Type B pancreatic cell (in vitro differentiated cells): Measurements from ENCODE around the gene LIG1. TPM values are rescaled to one million over a fixed set of nuclear protein-coding genes. Genes with fewer than 3 reads are reported as not detected.
A peak's percentile ranks its signal among the peaks of the same experiment; 100 is the strongest.

Experiments
- DNase-seq: peaks from one replicate; pipeline ENCODE4 v3.0.0; 2021; ENCODE audit warnings: mixed read lengths; ENCODE audit not compliant: unreplicated experiment; ENCODE audit errors: extremely low spot score
- H3K27ac Mint-ChIP-seq: 2 replicates; pipeline ENCODE4 v1.8.0; 2021; ENCODE audit warnings: mild to moderate bottlenecking, mixed read lengths
- H3K27me3 Mint-ChIP-seq: 2 replicates; pipeline ENCODE4 v1.8.0; 2021; ENCODE audit warnings: mixed read lengths
- H3K36me3 Mint-ChIP-seq: 2 replicates; pipeline ENCODE4 v1.8.0; 2021; ENCODE audit warnings: mixed read lengths
- H3K4me1 Mint-ChIP-seq: one replicate; pipeline ENCODE4 v1.8.0; 2021; ENCODE audit warnings: mixed read lengths; ENCODE audit not compliant: unreplicated experiment
- H3K4me3 Mint-ChIP-seq: 2 replicates; pipeline ENCODE4 v1.8.0; 2021; ENCODE audit warnings: mild to moderate bottlenecking, mixed read lengths
- H3K9me3 Mint-ChIP-seq: 2 replicates; pipeline ENCODE4 v1.8.0; 2021; ENCODE audit warnings: mixed read lengths
- total RNA-seq: library from RNA; stranded (reverse); gene quantifications from 2 replicates; pipeline ENCODE4 v1.2.1, GENCODE V29; 2021; ENCODE audit warnings: low replicate concordance
- TF ChIP-seq, protein P1 (sequence below): fragments of 200-600 bp; sonication (generic); conservative IDR thresholded peaks from 2 replicates; pipeline ENCODE4 v1.5.0; 2021; ENCODE audit warnings: antibody characterized with exemption, mild to moderate bottlenecking

LIG1 gene
- total RNA-seq, 1 donor from 2014 or later = 84.9 TPM

DNA sequence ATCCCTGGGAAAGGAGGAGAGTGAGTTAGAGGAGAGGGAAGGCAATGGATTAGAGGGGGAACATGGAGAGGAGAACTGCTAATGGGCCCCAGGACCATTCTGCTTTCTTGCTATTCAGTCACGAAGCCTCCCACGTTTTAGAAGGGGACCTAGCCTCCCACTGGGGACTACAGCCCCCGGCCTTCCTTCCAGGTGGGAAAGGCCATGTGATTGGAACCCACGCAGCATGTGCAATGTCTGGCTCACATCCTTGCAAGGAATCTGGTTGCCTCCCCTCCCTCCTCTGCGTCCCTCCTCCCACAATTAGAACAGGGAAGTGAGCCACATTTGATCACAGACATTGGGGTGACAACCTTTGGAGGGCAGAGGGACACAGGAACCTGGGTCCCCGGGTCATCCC, 37.0 kb downstream of the LIG1 start:
- H3K27me3 Mint-ChIP-seq = no peaks in the 10 kb centered on the region

DNA sequence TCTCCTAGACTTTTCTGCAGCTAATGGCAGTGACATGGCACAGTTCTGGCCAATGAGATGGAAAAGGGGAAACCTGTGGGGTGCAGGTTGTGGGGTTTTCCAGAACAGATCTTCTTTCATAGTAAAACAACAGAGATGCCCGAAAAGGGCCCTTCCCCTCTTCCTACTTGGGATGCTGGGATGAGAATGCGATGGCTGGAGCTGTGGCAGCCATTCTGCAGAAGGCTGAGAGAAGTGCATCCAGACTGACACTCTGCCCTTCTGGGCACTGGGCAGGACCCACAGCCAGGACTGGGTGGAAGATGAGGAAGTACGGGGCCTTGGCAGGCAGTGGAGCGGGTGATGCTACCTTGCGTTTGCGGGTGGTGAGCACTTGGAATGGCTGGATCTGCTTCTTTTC, 42.6 kb downstream of the LIG1 start:
- Mint-ChIP-seq H3K4me3 (no peak overlapping the region), H3K9me3 (no peaks in the 10 kb centered on the region), H3K4me1 (peaks cover 6% of the 10 kb centered on the region), H3K27ac (no peak overlapping the region), H3K27me3 (no peaks in the 10 kb centered on the region), H3K36me3 (peaks cover 33% of the 10 kb centered on the region)
- TF ChIP-seq, protein P1, sequence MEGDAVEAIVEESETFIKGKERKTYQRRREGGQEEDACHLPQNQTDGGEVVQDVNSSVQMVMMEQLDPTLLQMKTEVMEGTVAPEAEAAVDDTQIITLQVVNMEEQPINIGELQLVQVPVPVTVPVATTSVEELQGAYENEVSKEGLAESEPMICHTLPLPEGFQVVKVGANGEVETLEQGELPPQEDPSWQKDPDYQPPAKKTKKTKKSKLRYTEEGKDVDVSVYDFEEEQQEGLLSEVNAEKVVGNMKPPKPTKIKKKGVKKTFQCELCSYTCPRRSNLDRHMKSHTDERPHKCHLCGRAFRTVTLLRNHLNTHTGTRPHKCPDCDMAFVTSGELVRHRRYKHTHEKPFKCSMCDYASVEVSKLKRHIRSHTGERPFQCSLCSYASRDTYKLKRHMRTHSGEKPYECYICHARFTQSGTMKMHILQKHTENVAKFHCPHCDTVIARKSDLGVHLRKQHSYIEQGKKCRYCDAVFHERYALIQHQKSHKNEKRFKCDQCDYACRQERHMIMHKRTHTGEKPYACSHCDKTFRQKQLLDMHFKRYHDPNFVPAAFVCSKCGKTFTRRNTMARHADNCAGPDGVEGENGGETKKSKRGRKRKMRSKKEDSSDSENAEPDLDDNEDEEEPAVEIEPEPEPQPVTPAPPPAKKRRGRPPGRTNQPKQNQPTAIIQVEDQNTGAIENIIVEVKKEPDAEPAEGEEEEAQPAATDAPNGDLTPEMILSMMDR = no peak
- no peak for DNase-seq

More for the DNA sequence above, 37.0 kb downstream of the LIG1 start:
- H3K4me3 Mint-ChIP-seq = no peak overlapping the region
- no peaks in the 10 kb centered on the region for H3K9me3 Mint-ChIP-seq
- TF ChIP-seq, protein P1 = no peak
- no peaks in the 10 kb centered on the region for H3K4me1 Mint-ChIP-seq
- no peak for DNase-seq
- peaks cover 17% of the 10 kb centered on the region for H3K36me3 Mint-ChIP-seq
- H3K27ac Mint-ChIP-seq = no peak overlapping the region

DNA sequence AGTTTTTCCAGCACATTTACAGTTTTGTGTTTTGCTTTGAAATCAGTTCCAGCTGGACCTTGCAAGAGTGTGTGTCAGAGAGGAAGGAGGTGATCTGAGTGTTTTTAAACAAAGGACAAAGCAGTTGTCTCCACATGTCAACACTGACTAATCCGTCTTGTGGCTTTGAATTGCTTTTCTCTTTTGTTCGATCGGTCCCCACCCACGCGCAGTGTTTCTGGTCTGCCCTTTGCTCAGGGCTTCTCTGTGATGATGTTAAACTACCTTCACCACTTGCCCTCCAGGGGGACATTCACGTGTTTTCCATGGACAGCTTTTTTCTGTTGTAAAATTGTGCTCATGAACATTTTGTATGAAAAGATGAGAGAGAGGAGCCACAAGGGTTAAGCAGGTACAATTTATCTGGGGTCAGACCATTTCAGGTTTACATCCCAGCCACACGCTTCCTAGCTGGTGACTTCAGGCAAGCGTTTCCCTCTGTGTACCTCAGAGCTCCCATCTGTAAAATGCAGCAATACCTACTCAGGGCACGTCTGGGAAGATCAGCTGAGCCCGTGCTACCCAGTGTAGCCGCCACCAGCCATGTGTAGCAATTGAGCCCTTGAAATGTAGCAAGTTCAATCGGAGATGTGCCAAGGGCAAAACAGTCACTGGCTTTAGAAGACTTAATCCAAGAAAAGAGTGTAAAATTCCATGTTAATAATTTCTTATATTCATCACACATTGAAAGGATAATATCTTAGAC, 46.1 kb downstream of the LIG1 start:
- TF ChIP-seq, protein P1 = peak; percentile 69
- Mint-ChIP-seq H3K4me1 (peaks cover 12% of the 10 kb centered on the region), H3K36me3 (peaks cover 41% of the 10 kb centered on the region), H3K4me3 (no peak overlapping the region), H3K27ac (peak overlapping the region; percentile 52), H3K27me3 (no peaks in the 10 kb centered on the region), H3K9me3 (no peaks in the 10 kb centered on the region)
- no peak for DNase-seq

DNA sequence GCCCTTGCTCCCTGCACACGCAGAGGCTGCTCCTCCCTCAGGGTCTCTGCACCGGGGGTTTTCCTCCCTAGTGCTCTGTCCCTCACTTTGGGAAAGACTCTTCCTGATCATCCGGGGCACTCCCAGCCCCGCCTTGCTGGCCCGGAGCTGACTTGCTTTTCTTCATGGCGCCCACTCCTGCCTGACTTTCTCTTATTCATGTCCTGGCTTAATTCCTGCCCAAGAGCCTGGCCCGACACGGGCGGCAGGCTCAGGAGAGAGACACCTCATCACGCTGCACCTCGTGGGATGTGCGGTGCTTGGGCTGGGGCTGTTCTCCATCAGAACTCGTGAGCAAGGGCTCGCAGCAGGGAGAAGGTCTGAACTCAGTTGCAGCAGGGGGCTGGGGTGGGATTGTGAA, 47.7 kb downstream of the LIG1 start:
- Mint-ChIP-seq H3K9me3 (no peaks in the 10 kb centered on the region), H3K27ac (no peak overlapping the region), H3K4me1 (peaks cover 12% of the 10 kb centered on the region), H3K27me3 (no peaks in the 10 kb centered on the region), H3K4me3 (no peak overlapping the region), H3K36me3 (peaks cover 37% of the 10 kb centered on the region)
- TF ChIP-seq, protein P1 = no peak
- DNase-seq = no peak

DNA sequence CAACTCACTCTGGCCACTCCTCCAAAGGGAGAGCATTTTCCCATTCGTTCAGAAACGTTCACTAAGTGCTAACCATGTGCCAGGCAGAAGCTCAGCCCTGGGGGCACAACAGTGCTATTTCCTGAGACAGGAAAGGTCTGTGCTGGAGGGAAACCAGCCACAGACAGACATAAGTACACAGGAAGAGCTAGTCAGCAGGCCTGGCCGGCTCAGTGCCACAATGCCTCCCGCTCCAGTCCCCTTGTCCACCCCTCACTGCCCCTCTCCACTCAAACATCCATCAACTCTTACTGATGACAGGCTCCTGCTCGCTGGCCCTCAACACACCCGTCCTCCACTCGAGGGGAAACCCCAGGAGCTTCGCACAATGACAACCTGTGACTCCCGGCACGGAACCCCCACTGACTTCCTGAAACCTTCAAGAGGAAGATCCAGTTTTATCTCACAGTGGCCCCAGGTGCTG, 48.2 kb downstream of the LIG1 start:
- Mint-ChIP-seq H3K27ac (no peak overlapping the region), H3K4me3 (no peak overlapping the region), H3K4me1 (peaks cover 12% of the 10 kb centered on the region), H3K9me3 (no peaks in the 10 kb centered on the region), H3K36me3 (peaks cover 33% of the 10 kb centered on the region), H3K27me3 (no peaks in the 10 kb centered on the region)
- DNase-seq = no peak
- TF ChIP-seq, protein P1 = no peak
